Superior temporal gyrus (tissue), 1 donor: ENCODE measurements around the gene DGKD.

Experiments
- DNase-seq: peaks from one replicate; pipeline ENCODE4 v3.0.0-alpha.2; 2016; ENCODE audit errors: extremely low spot score

The DGKD gene

GRCh38 chr2:233476063-233476410 is 121.7 kb downstream of the DGKD start:
- no peak for DNase-seq

DNA sequence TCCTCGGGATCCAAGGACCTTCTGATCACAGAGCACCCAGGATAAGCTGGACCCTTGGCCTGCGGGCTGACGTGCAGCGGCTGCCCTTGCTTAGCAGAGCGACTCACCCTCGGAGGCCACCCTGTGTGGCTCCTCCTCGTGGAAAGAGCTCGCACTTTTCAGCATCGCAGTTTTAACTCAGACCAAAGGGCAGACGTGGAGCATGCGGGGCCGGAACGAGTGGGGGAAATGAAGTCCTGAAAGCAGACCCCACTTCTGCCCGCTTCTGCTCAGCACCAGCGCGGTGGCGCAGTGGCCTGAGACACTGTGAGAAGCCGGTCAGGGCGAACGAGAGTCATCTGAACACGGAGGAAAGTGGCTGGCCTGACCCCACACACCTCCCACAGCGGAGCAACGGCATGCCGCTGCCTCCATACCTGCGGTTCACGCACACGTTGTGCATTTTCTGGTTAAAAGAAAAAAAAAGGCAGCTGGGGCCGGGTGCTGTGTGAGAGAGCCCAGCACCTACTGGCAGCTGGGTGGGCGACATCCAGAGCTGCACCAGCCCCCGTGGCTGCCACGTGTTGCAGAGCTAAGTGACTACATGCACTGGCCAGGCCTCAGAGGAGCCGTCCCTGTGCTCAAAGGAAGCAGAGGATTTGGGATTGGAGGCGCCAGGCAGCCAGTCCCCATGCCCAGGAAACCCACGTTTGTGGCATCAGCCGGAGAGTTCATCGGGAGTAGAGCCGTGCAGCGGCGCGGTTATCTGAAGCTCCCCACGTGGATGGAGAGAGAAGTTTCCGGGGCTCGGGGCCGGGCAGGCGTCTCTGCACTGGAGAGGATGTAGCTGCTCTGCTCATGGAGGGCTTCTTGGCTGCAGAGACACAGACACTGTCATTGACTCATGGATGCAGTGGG is 122.6 kb downstream of the DGKD start:
- DNase-seq: no peak

- no peak for DNase-seq
Measured at GRCh38 chr2:233477548-233478433, 123.5 kb downstream of the DGKD start.

DNA sequence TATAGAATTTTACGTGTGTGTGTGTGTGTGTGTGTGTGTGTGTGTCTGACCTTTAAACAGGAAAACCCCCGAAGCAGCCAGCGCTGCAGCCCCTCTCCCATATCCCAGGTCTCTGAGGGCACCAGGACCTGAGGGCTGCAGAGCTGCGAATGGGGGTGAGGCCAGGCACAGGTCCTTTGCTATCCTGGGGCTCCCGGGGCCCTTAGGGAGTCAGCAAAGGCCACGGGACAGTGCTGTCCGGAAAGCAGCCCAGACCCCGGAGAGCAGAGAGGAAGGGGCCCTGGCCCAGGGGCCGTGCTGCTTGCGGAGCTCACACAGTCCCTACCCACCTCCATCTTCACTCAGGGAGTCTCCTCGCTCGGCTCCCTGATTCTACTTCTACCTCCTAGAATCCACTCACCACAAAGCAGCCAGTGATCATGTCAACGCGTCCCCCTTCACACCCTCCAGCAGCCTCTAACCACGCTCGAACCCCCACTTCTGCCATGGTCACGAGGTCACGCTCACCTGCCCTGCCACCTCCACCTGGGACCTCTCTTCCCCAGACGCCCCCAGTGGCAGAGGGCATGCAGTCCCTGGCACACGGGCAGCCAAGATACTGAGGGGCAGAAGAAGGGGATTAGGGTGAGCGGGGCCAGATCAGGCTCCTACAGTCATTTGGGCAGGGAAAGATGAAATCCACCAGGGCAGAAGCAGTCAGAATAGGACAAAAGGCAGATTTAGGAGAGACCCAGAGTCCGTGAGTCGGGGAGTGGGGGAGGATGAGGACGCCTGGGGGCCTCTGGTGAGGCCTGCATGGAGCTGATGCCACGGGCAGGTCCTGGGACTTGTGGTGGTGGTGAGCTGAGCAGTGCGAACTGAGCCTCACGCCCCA is 125.6 kb downstream of the DGKD start:
- no peak for DNase-seq

DNA sequence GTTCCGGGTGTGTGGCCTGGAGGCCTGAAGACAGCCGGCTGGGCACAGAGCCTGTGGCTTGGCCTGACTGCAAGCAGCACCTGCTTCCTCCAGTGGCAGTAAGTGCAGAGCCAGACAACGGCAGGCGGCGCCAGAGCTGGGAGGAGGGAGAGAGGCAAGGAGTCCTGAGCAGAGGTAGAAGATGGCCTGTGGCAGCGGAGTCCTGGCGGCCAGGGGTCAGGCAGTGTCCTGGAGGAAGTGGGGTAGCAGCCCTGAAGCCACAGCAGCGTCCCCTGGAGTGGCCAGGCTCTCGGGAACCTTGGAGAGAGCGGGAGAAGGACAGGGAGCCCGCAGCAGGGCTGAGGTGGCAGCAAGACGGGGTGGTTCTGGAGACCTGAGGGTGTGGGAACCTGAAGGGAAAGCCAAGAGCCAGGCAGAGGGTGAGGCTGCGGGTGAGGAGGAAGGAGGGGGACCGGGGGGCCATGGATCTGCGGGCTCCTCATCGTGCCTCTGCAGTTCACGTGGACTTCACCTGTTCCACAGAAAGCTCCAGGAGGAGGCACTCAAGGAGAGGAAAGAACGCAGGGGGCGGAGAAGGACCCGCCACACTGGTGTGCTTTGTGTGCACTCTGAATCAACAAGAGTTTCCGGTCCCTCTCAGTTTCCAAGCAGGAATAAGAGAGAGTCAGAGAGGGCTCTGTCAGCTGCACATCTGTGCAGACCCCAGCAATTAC is 126.4 kb downstream of the DGKD start:
- DNase-seq: no peak

- no peak for DNase-seq
Measured at GRCh38 chr2:233481368-233482142, 127.3 kb downstream of the DGKD start.

GRCh38 chr2:233482616-233483015 is 128.3 kb downstream of the DGKD start:
- no peak for DNase-seq

GRCh38 chr2:233485726-233486125 is 131.4 kb downstream of the DGKD start:
- no peak for DNase-seq

DNA sequence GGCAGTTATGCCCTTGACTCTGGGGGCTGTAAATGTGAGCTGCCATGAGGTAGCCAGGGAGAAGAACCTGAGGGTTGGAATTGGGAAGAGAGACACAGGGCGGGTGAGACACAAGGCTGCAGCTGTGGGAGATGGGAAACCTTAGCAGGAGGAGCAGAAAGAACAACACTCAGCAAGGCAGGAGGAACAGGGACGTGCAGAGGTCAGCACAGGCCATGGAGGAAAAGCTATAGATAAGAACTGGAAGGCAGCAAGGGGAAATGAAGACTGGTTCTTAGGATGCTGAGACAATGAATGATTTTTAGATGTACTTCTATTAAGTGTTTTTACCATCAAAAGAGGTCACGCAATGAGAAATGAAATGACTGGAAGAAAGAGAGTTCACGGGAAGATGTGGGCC is 132.1 kb downstream of the DGKD start:
- no peak for DNase-seq

DNA sequence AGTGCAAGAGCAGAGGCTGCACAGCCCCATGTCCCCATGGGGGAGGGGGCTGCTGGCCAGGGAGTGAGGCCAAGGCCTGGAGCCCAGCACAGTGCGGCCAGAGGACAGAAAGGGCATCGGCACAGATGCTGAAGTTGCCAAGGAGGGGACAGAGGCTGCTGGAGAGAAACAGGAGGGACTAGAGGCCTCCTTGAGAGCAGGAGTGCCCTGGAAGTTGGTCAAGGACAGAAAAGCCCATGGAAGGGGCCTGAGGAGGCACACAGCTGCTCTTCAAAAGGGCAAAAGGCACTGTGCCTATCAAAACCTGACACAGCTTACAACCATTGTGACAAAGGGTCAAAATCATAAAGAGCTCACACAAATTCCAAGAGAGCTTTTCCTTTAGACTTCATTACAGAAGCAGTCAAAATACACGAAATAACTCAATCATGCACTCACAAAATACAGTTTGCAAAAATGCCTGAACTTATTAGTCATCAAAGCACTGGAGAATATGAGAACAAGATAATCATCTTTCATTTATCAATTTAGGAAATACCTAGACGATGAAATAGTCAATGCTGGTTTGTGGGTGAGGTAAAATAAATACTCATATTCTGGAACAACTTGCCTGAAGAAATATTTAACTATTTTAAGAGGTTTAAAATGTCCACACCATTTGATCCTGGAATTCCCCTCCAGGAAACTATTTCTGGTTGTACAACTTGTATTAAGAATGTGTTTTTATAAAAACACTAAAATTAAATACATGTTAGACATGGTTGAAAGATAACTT is 132.7 kb downstream of the DGKD start:
- DNase-seq: no peak

GRCh38 chr2:233487748-233488345 is 133.6 kb downstream of the DGKD start:
- no peak for DNase-seq

DNA sequence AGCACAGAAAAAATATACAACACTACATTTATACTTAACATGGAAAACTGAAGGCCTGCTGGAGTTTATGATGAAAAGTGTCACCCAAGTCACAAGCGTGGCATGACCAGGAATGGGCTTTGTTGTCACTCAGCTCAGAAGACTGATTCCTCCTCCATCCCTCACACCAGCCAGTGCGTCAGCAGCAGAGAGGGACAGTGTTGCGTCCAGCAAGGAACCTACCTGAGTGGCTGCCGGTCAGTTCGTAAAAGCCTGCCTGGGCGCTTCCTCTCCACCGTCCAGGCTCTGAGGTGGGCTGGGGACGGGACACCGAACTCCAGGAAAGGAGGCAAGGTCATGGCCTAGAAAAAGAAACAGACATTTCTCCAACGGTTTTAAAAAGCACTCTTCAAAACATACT is 134.8 kb downstream of the DGKD start:
- DNase-seq: no peak

DNA sequence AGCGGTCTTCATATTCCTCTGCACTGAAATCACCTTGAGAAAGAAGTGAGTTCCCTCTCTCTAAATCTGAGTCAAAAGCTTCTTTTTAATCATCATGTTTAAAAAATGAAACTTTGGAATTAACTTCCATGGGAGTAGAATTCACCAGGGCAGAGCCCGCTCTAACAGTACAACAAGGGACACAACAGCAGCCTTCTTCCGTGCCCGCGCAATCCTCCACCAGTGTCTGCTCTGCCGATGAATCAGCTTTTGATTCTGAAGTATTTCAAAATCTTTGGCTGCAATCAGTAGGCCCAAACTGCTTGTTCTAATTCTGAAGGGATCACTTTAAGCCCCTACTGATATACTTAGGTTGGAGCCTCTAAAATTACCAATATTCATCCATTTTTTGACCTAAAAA is 135.4 kb downstream of the DGKD start:
- DNase-seq: peak; percentile 76

DNA sequence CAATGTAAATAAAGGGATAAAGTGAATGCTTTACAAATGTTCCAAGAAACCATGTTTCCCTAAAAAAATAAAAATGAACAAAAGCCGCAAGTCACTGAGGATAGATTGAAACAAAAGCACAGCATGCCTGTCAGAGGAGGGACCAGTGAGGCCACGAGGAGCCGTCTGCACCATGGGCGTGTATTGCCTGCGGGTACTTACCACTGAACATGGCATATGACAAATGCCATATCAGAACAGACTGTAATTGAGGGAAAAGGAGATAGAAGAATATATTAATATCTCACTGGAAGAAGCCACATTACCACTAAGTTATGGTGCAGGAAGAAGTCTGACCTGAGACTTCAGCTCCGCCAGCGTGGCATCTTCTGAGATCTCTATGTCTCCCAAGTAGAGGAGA is 136.5 kb downstream of the DGKD start:
- no peak for DNase-seq

GRCh38 chr2:233491326-233491725 is 137.0 kb downstream of the DGKD start:
- no peak for DNase-seq

DNA sequence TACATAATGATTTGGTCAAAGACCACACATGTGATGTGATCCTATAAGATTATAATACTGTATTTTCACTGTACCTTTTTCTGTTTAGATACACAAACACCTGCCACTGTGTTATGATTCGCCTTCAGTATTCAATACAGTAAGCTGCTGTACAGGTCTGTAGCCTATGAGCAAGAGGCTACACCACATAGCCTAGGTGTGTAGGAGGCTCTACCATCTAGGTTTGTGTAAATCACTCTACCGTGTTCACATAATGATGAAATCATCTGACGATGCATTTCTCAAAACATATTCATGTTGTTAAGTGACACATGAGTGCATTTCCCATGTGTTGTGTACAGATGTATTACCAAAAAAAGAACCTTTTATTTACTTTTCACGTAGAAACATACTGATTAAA is 137.8 kb downstream of the DGKD start:
- no peak for DNase-seq

DNA sequence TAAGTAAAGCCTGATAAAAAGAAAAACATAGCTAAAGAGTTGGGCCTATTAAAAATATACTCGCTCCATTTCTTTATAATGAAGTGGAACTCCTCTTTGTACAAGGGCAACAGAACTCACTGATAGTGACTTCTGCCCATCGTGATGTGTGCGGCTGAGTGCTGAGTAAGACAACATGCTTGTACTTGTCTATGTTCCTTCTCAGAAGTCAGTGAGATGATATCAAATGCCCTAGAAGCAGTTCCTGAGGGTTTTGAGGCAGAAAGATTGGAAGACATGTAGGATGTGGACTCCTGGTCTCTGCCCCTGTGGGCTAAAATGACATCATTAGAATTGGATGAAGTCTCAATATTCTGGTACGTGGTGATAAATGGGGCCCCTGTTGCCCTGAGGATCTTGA is 138.5 kb downstream of the DGKD start:
- DNase-seq: no peak

DNA sequence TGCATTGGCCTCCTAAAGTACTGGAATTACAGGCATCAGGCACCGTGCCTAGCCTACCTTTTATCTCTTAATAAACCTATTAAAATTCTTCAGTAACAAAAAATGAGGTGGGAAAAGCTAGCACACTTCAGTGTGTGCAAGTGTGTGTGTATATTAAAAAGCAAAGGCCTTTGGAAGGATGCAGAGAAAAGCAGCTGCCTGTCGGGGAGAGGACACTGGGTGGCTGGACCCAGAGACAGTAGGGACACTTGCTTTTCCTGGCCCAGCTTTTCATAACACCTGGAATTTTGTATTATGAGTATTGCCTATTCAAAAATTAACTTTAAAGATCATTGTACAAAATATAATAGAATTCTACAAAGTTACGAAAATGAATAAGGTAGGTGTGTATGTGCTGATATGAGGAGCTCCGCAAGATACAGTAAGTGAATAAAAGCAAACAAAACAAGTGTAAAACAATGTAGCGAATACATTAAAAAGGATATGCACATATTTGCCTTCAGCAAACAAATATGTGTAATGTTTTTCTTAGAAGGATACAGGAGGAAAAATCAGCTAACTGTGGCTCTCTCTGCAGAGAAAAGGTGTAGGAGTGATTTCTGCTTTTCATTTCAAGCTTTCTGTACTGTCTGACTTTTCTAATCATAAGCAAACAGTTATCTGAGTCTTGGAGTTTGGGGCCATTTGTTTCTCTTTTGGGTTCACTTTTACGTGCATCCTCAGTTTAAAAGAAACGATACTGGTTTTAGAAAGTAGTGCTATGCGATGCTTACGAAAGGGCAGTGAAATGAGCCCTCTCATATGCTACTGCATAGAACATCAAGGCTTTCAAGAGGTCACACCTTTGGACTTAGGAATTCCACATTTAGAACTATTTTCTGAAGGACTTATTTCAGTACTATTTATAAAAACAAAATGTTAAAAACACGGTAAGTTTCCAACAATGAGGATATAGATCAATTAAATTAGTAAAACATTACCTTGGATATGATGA is 141.5 kb downstream of the DGKD start:
- no peak for DNase-seq
